ENCODE results near the gene METRNL. TPM values are rescaled to one million over a fixed set of nuclear protein-coding genes. Genes with fewer than 3 reads are reported as not detected.

METRNL gene
- total RNA-seq, 1 donor, result 47.1 TPM

DNA sequence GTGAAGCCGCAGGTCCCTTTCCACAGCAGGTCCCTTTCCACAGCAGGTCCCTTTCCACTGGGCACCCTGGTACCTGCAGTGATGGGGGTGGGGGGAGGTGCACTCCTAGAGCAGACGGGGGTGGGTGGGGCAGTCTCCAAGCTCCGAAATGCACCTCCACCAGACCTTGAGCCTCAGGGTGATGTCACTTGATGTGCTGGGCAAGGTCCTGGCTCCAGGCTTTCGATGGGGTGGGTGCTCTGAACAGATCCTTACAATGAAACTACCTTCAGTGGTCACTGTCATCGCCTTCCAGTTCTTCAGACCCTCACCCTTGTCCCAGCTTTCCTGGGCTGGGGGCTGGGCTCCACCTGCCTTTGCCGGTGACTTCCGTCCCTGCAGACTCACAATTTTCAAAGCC, 1.5 kb upstream of the METRNL start:
- DNase-seq (ENCODE audit: low read depth), result no peak
- H3K4me3 ChIP-seq (ENCODE audit: low read depth, low read length), result no peak overlapping the region
- TF ChIP-seq, protein P1, sequence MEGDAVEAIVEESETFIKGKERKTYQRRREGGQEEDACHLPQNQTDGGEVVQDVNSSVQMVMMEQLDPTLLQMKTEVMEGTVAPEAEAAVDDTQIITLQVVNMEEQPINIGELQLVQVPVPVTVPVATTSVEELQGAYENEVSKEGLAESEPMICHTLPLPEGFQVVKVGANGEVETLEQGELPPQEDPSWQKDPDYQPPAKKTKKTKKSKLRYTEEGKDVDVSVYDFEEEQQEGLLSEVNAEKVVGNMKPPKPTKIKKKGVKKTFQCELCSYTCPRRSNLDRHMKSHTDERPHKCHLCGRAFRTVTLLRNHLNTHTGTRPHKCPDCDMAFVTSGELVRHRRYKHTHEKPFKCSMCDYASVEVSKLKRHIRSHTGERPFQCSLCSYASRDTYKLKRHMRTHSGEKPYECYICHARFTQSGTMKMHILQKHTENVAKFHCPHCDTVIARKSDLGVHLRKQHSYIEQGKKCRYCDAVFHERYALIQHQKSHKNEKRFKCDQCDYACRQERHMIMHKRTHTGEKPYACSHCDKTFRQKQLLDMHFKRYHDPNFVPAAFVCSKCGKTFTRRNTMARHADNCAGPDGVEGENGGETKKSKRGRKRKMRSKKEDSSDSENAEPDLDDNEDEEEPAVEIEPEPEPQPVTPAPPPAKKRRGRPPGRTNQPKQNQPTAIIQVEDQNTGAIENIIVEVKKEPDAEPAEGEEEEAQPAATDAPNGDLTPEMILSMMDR (IDR thresholded peaks at IDR 0.05; ENCODE audit: insufficient read depth, low read depth, low read length), result no peak

DNA sequence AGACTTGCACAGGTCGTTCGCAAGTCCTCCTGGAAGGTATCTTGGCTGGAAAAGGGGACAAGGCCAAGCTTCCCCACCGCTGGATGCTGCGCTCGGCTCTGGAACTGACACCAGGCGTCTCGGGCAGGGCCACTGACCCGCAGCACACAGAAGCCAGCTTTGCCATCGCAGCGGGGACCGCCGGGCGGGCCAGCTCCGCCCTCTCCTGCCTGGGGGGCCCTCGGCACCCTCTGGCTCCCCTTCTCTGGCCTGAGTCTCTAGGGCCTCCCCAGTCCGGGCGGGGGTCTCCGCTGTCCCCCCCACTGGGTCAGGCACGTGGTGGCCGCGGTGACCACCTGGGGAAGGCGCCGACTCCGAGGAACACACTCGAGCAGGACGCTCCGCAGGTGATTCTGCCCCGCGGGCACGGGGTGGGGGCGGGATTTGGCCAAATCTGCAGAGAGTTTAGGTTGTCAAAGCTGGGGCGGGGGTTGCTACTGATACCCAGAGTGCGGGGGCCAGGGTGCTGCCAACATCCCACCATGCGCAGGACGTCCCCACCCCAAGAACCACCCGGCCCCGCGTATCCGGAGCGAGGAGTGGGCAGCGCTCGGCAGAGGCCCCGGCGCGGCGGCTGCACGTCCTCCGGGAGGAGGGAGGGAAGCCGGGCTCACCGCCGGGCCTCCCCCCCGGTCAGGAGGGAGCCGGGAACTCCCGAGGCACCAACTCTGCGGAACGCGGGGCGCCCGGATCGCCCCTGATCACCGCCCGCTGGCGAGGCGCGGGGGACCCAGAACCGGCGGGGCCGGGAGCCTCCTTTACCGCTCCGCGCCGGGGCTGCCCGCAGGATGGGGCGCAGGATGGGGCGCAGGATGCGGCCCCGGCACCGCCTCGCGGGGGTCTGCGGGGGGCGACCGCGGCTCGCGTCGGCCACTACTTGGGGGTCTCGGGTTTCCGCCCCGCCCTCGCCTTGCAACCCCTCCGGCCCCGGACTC, 744 bp upstream of the METRNL start:
- TF ChIP-seq, protein P1 (IDR thresholded peaks at IDR 0.05; ENCODE audit: insufficient read depth, low read depth, low read length), result no peak
- DNase-seq (ENCODE audit: low read depth), result no peak
- peak overlapping the region; percentile 59 for H3K4me3 ChIP-seq (ENCODE audit: low read depth, low read length)

- peak overlapping the region; percentile 70 for H3K4me3 ChIP-seq (ENCODE audit: low read depth, low read length)
- DNase-seq (ENCODE audit: low read depth), result no peak
- TF ChIP-seq, protein P1 (IDR thresholded peaks at IDR 0.05; ENCODE audit: insufficient read depth, low read depth, low read length), result no peak
Observed at GRCh38 chr17:83079766-83080578, 563 bp downstream of the METRNL start.

- no peak for DNase-seq (ENCODE audit: low read depth)
- TF ChIP-seq, protein P1 (IDR thresholded peaks at IDR 0.05; ENCODE audit: insufficient read depth, low read depth, low read length), result no peak
- H3K4me3 ChIP-seq (ENCODE audit: low read depth, low read length), result peak overlapping the region; percentile 70
Observed at GRCh38 chr17:83080579-83080857, 1.1 kb downstream of the METRNL start.

DNA sequence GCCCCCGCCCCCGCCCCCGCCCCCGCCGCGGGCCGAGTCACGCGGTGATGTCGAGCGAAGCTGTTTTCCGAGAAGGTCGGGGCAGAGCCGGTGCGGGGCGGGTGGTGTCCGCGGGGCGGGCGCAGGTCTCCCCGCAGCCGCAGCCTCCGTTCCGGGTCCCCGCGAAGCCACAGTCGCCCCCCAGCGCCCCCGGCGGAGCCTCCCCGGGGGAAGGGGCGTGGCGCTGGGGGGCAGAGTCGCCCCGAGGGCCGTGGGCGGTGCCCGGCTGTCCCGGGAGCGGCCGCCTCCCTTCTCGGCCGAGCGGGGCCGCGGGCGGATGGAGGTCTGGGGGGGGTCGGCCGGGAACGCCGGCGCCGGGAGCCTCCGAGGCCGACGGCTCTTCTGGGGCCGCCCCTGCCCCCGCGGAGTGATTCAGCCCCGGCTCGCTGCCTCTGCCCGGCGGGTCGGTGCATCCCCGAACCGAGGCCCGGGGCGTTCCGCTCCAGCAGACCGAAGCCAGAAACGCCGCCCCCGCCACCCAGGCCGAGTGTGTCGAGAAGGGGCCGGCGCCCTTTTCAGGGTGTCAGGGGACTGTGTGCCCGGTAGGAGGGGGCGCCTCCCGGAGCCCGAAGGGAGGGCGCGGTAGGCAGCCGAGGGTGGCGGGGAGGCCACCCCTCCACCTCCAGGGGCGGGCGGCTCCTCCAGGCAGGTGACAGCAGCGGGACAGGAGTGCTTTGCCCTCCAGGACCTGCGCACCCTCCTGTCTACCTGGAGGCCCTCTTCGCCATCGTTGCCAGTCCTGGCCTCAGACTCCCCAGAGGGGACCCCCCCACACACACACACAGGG, 1.7 kb downstream of the METRNL start:
- no peak for DNase-seq (ENCODE audit: low read depth)
- TF ChIP-seq, protein P1 (IDR thresholded peaks at IDR 0.05; ENCODE audit: insufficient read depth, low read depth, low read length), result no peak
- peak overlapping the region; percentile 70 for H3K4me3 ChIP-seq (ENCODE audit: low read depth, low read length)

DNA sequence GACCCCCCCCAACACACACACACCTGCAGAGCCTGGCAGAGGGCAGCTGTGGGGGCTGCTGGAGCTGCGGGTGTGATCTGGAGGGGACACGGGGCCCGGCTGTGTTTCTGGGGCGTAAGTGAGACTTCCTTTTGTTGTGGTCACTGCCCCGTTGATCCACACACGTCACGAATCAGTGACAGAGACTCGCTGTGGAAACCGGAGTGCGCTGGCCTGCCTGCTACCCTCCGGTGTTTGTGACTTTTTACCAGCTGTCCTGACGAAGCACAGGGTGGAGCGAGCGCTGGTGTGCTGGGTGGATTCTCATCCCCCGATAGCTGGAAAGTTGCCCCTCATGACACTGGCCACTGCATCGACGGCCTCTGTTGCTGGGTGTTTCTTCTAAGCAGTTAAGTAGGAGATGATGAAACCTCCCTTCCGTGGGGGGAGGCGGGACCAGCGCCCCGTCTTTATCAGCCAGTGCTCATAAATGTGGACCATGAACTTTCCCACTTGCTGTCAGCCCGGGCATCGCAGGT, 2.3 kb downstream of the METRNL start:
- TF ChIP-seq, protein P1 (IDR thresholded peaks at IDR 0.05; ENCODE audit: insufficient read depth, low read depth, low read length), result no peak
- peak; percentile 69 for DNase-seq (ENCODE audit: low read depth)
- H3K4me3 ChIP-seq (ENCODE audit: low read depth, low read length), result peak overlapping the region; percentile 70
